OCI-LY3 (cell line): ENCODE data around the gene CPEB1.

Source experiments
- CTCF ChIP-seq: fragments of 200-600, 300-600 bp; sonication (generic); IDR thresholded peaks from 2 replicates; pipeline ENCODE4 v1.5.1; 2014; ENCODE audit warnings: antibody characterized with exemption, low read length, low read depth
- EZH2phosphoT487 ChIP-seq: fragments of 200-600 bp; shearing (Covaris generic); IDR thresholded peaks from 2 replicates; pipeline ENCODE4 v1.6.1; 2018; ENCODE audit warnings: antibody characterized with exemption, mixed run types, low read depth

GRCh38 chr15:82624438-82624837 is 22.7 kb downstream of the CPEB1 start:
- TF ChIP-seq CTCF (no peak), EZH2phosphoT487 (no peak)
